ENCODE measurements around the gene GPATCH4.

Gene GPATCH4

GRCh38 chr1:156601122-156601830 lies at the start of gene GPATCH4:
Gene GPATCH4, minus strand, starts transcription at chr1:156601479.
- no peaks in the 10 kb centered on the region for H3K27me3 ChIP-seq (ENCODE audit: control insufficient read depth, insufficient read depth, low read length)
- H3K9ac ChIP-seq (ENCODE audit: low read length), result peak within 1 kb of the TSS; percentile 45
- H3K4me3 ChIP-seq (ENCODE audit: low read length), result peak within 1 kb of the TSS; percentile 97
- peak within 1 kb of the TSS; percentile 81 for H3K27ac ChIP-seq (ENCODE audit: low read depth, low read length)
- peaks cover 8% of the 10 kb centered on the region for H3K36me3 ChIP-seq (ENCODE audit: control insufficient read depth, insufficient read depth, low read length)
- H3K4me1 ChIP-seq (ENCODE audit: control insufficient read depth, insufficient read depth, low read length), result peaks cover 10% of the 10 kb centered on the region

- Histone ChIP-seq H3K4me1 (ENCODE audit: control insufficient read depth, insufficient read depth, low read length) (no peaks in the 10 kb centered on the region), H3K9ac (ENCODE audit: low read length) (no peak overlapping the region), H3K4me3 (ENCODE audit: low read length) (no peak overlapping the region), H3K27ac (ENCODE audit: low read depth, low read length) (no peak overlapping the region), H3K36me3 (ENCODE audit: control insufficient read depth, insufficient read depth, low read length) (no peaks in the 10 kb centered on the region), H3K27me3 (ENCODE audit: control insufficient read depth, insufficient read depth, low read length) (peaks cover 10% of the 10 kb centered on the region)
These were observed 47.7 kb upstream of the GPATCH4 start for GRCh38 chr1:156648951-156649350.

GRCh38 chr1:156648496-156648895 lies 47.2 kb upstream of the GPATCH4 start:
- Histone ChIP-seq H3K9ac (ENCODE audit: low read length) (no peak overlapping the region), H3K4me3 (ENCODE audit: low read length) (no peak overlapping the region), H3K4me1 (ENCODE audit: control insufficient read depth, insufficient read depth, low read length) (no peaks in the 10 kb centered on the region), H3K27me3 (ENCODE audit: control insufficient read depth, insufficient read depth, low read length) (peaks cover 10% of the 10 kb centered on the region), H3K27ac (ENCODE audit: low read depth, low read length) (no peak overlapping the region), H3K36me3 (ENCODE audit: control insufficient read depth, insufficient read depth, low read length) (no peaks in the 10 kb centered on the region)

GRCh38 chr1:156647351-156647750 lies 46.1 kb upstream of the GPATCH4 start:
- no peaks in the 10 kb centered on the region for H3K36me3 ChIP-seq (ENCODE audit: control insufficient read depth, insufficient read depth, low read length)
- no peaks in the 10 kb centered on the region for H3K4me1 ChIP-seq (ENCODE audit: control insufficient read depth, insufficient read depth, low read length)
- H3K9ac ChIP-seq (ENCODE audit: low read length), result no peak overlapping the region
- peaks cover 10% of the 10 kb centered on the region for H3K27me3 ChIP-seq (ENCODE audit: control insufficient read depth, insufficient read depth, low read length)
- no peak overlapping the region for H3K4me3 ChIP-seq (ENCODE audit: low read length)
- H3K27ac ChIP-seq (ENCODE audit: low read depth, low read length), result no peak overlapping the region

- Histone ChIP-seq H3K9ac (ENCODE audit: low read length) (no peak overlapping the region), H3K4me1 (ENCODE audit: control insufficient read depth, insufficient read depth, low read length) (no peaks in the 10 kb centered on the region), H3K27ac (ENCODE audit: low read depth, low read length) (no peak overlapping the region), H3K4me3 (ENCODE audit: low read length) (no peak overlapping the region), H3K36me3 (ENCODE audit: control insufficient read depth, insufficient read depth, low read length) (no peaks in the 10 kb centered on the region), H3K27me3 (ENCODE audit: control insufficient read depth, insufficient read depth, low read length) (peaks cover 13% of the 10 kb centered on the region)
These were observed 45.5 kb upstream of the GPATCH4 start for GRCh38 chr1:156646738-156647211.

- no peak overlapping the region for H3K4me3 ChIP-seq (ENCODE audit: low read length)
- no peak overlapping the region for H3K9ac ChIP-seq (ENCODE audit: low read length)
- H3K4me1 ChIP-seq (ENCODE audit: control insufficient read depth, insufficient read depth, low read length), result no peaks in the 10 kb centered on the region
- no peak overlapping the region for H3K27ac ChIP-seq (ENCODE audit: low read depth, low read length)
- peaks cover 21% of the 10 kb centered on the region for H3K27me3 ChIP-seq (ENCODE audit: control insufficient read depth, insufficient read depth, low read length)
- H3K36me3 ChIP-seq (ENCODE audit: control insufficient read depth, insufficient read depth, low read length), result no peaks in the 10 kb centered on the region
These were observed 44.4 kb upstream of the GPATCH4 start for GRCh38 chr1:156645666-156646065.

- H3K9ac ChIP-seq (ENCODE audit: low read length), result no peak overlapping the region
- no peaks in the 10 kb centered on the region for H3K4me1 ChIP-seq (ENCODE audit: control insufficient read depth, insufficient read depth, low read length)
- no peak overlapping the region for H3K4me3 ChIP-seq (ENCODE audit: low read length)
- no peaks in the 10 kb centered on the region for H3K36me3 ChIP-seq (ENCODE audit: control insufficient read depth, insufficient read depth, low read length)
- H3K27me3 ChIP-seq (ENCODE audit: control insufficient read depth, insufficient read depth, low read length), result peaks cover 23% of the 10 kb centered on the region
- H3K27ac ChIP-seq (ENCODE audit: low read depth, low read length), result no peak overlapping the region
These were observed 43.8 kb upstream of the GPATCH4 start for GRCh38 chr1:156645056-156645455.

- peaks cover 26% of the 10 kb centered on the region for H3K27me3 ChIP-seq (ENCODE audit: control insufficient read depth, insufficient read depth, low read length)
- no peak overlapping the region for H3K4me3 ChIP-seq (ENCODE audit: low read length)
- H3K27ac ChIP-seq (ENCODE audit: low read depth, low read length), result no peak overlapping the region
- no peaks in the 10 kb centered on the region for H3K36me3 ChIP-seq (ENCODE audit: control insufficient read depth, insufficient read depth, low read length)
- no peaks in the 10 kb centered on the region for H3K4me1 ChIP-seq (ENCODE audit: control insufficient read depth, insufficient read depth, low read length)
- no peak overlapping the region for H3K9ac ChIP-seq (ENCODE audit: low read length)
These were observed 43.4 kb upstream of the GPATCH4 start for GRCh38 chr1:156644640-156645039.

- H3K4me1 ChIP-seq (ENCODE audit: control insufficient read depth, insufficient read depth, low read length), result no peaks in the 10 kb centered on the region
- H3K36me3 ChIP-seq (ENCODE audit: control insufficient read depth, insufficient read depth, low read length), result no peaks in the 10 kb centered on the region
- H3K27me3 ChIP-seq (ENCODE audit: control insufficient read depth, insufficient read depth, low read length), result peaks cover 27% of the 10 kb centered on the region
- no peak overlapping the region for H3K9ac ChIP-seq (ENCODE audit: low read length)
- H3K27ac ChIP-seq (ENCODE audit: low read depth, low read length), result no peak overlapping the region
- H3K4me3 ChIP-seq (ENCODE audit: low read length), result no peak overlapping the region
These were observed 42.9 kb upstream of the GPATCH4 start for GRCh38 chr1:156644146-156644545.

- Histone ChIP-seq H3K36me3 (ENCODE audit: control insufficient read depth, insufficient read depth, low read length) (no peaks in the 10 kb centered on the region), H3K9ac (ENCODE audit: low read length) (no peak overlapping the region), H3K4me1 (ENCODE audit: control insufficient read depth, insufficient read depth, low read length) (no peaks in the 10 kb centered on the region), H3K27ac (ENCODE audit: low read depth, low read length) (no peak overlapping the region), H3K4me3 (ENCODE audit: low read length) (no peak overlapping the region), H3K27me3 (ENCODE audit: control insufficient read depth, insufficient read depth, low read length) (peaks cover 27% of the 10 kb centered on the region)
These were observed 42.5 kb upstream of the GPATCH4 start for GRCh38 chr1:156643778-156644092.

GRCh38 chr1:156643049-156643777 lies 41.9 kb upstream of the GPATCH4 start:
- H3K27ac ChIP-seq (ENCODE audit: low read depth, low read length), result no peak overlapping the region
- H3K4me1 ChIP-seq (ENCODE audit: control insufficient read depth, insufficient read depth, low read length), result no peaks in the 10 kb centered on the region
- no peaks in the 10 kb centered on the region for H3K36me3 ChIP-seq (ENCODE audit: control insufficient read depth, insufficient read depth, low read length)
- peaks cover 32% of the 10 kb centered on the region for H3K27me3 ChIP-seq (ENCODE audit: control insufficient read depth, insufficient read depth, low read length)
- no peak overlapping the region for H3K4me3 ChIP-seq (ENCODE audit: low read length)
- H3K9ac ChIP-seq (ENCODE audit: low read length), result no peak overlapping the region

- no peaks in the 10 kb centered on the region for H3K36me3 ChIP-seq (ENCODE audit: control insufficient read depth, insufficient read depth, low read length)
- H3K4me1 ChIP-seq (ENCODE audit: control insufficient read depth, insufficient read depth, low read length), result no peaks in the 10 kb centered on the region
- peaks cover 33% of the 10 kb centered on the region for H3K27me3 ChIP-seq (ENCODE audit: control insufficient read depth, insufficient read depth, low read length)
- H3K4me3 ChIP-seq (ENCODE audit: low read length), result peak overlapping the region; percentile 5
- H3K27ac ChIP-seq (ENCODE audit: low read depth, low read length), result no peak overlapping the region
- no peak overlapping the region for H3K9ac ChIP-seq (ENCODE audit: low read length)
These were observed 41.2 kb upstream of the GPATCH4 start for GRCh38 chr1:156642265-156643048.

Measured in rectal smooth muscle tissue (tissue), 1 donor.